ENCODE results near the gene CDK14. TPM values are rescaled to one million over a fixed set of nuclear protein-coding genes. Genes with fewer than 3 reads are reported as not detected.
A peak's percentile ranks its signal among the peaks of the same experiment; 100 is the strongest.
"Not testable (repeated sequence)": the region's sequence is repeated elsewhere in the genome, so short reads cannot be mapped to it uniquely, and the experiment has no call there.

The CDK14 gene
- total RNA-seq, 1 donor from 2014 or later: 77.9 TPM

DNA sequence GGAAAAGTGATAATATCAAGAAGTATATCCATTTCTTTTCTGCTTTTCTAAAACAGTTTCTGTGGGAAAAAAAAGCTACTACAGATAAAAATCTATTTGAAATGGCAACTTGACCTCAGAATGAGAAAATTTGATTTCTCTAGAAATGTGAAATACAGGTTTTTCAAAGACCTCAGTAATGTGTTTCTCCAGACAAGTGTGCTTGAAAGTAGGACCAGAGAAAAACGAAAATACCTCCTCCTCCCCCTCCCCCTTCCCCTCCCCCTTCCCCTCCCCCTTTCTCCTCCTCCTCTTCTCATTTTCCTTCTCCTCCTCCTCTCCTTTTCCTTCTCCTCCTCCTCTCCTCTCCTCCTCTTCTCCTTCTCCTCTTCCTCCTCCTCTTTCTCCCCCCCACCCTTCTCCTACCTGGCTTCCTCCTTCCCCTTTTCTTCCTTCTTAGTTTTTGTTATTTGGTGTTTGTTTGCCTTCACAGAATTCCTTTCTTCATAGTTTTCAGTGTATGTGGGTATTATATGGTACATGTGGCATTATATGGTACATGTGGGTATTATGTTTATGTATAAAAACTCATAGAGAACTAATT is 179.4 kb downstream of the CDK14 start:
- FAIRE-seq: no peak
- no peak for DNase-seq (ENCODE audit: low spot score in 2 of 2)

DNA sequence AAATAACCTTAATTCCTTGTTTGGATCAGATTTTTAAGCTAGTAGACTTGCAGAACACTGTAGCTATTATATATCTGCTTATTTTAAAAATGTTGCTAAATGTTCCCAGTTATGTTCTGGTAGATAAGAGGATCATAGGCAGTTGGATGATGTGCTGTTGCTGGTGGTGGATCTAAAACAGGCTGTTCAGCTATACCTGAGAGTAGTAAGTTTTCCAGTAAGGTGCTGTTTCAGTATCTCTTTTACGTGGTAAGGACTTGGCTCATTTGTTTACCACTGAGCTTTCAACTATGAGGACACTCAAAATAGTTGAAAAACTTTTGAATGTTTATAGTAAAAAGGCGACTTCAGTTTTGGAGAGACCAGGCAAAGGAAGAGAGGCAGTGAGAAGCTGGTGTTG is 180.9 kb downstream of the CDK14 start:
- FAIRE-seq (no peak), DNase-seq (ENCODE audit: low spot score in 2 of 2) (no peak)

DNA sequence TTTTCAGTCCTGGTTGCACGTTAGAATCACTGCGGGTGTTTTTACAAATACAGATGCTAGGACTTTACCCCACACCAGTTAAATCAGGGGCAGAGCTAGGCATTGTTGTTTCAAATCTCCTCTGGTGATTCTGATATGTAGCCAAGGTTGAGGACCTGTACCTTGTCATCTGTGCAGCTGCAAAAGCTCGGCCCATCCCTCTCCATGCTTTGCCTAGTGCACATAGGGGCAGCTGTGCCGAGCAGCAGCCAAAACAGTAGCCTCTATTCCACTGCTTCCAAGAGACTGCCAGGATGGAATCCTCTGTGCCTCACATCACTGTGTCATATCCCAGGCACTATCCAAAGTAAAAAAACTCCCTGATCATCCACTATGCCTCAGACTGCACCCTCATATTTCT is 181.3 kb downstream of the CDK14 start:
- FAIRE-seq: no peak
- no peak for DNase-seq (ENCODE audit: low spot score in 2 of 2)

DNA sequence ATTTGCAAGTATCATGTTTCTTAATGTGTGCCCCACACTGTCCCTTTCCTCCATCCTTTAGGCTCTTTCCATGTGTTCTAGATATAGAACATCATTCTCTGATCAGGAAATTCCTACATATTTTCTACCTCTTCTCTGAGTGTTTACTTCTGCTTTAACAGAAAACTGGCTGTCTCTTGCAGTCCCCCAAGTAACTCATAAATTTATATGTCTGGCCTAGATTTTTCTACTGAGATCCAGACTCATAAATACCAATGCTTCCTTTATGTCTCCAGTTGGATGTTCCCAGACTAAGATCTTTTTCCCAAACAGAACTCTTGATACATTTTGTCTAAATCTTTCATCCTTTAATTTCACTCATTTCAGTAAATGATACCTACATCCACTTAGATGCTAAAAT is 181.8 kb downstream of the CDK14 start:
- no peak for FAIRE-seq
- no peak for DNase-seq (ENCODE audit: low spot score in 2 of 2)

DNA sequence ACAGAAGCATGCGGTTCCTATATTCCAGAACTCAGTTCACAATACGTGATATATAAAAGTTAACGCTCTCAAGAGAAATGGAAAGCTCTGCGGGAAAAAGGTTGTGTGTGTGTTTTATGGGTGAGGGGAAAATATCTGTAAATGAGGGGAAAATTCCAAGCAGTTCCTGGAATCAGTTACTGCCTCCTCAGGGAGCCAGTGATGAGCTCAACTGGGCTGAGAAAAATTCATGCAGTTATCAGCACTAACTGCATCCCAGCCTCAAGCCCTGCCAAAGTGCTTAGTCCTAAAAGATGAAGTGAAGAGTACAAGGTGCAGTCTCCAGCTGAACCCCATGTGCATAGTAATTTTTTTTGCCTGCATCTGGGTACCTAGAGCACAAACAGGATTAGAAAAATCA is 191.9 kb downstream of the CDK14 start:
- FAIRE-seq (no peak), DNase-seq (ENCODE audit: low spot score in 2 of 2) (no peak)

DNA sequence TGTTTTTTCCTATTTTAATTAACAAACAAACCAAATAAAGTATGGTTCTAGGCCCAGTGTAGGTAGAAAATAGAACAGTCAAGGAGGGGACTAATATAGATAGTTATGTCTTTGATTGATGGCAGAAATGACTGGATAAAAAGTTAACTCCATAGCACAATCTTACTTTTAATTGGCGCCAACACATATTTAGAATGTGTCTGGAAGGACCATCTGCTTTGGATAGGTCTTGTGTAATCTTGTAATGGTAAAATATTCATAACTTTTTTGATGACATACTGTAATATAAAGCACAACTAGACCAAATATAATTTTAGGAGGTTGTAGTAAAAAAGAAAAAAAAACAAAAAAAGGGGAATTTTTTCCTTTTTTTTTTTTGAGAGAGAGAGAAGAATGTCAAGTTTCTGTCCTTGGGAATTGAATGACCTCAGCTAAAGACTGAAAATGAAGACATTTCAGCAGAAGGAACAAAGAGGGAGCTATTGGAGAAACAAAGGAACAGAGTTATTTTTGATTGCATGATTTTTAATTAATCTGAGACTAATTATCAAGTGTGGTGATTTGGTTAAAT is 193.7 kb downstream of the CDK14 start:
- DNase-seq (ENCODE audit: low spot score in 2 of 2): no peak
- no peak for FAIRE-seq

DNA sequence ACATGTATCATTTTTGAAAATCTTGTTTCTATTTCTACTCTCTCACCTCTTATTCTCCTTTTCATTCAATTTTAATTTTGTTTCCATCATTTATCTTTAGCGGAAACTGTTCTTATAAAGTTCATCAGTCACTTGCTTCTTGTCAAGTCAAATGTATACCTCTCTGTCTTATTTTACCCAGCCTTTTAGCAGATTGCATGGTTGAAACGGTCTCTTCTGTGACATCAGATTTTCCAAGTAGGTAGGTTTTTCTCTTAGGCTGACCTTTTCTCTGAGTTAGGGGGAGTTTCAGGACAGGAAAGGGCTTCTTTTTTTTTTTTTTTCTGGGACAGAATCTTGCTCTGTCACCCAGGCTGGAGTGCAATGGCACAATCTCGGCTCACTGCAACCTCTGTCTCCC is 195.5 kb downstream of the CDK14 start:
- FAIRE-seq (no peak), DNase-seq (ENCODE audit: low spot score in 2 of 2) (no peak)

DNA sequence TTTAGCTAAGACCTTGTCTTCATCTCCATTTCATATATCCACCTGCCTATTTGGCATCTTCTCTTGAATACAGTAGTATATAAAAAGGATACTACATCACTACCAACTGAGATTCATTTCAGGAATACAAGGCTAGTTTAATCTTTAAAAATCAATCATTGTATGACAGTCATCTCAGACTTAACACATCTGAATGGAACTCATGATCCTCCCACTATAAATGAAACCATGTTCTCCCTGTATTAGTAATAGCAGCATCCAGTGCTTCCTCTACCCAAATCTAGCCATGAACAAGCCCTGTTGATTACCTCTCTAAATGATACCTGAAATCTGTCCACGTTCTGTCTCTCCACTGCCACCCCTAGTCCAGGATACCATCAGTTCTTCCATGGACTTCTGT is 196.2 kb downstream of the CDK14 start:
- DNase-seq (ENCODE audit: low spot score in 2 of 2) (no peak), FAIRE-seq (no peak)

DNA sequence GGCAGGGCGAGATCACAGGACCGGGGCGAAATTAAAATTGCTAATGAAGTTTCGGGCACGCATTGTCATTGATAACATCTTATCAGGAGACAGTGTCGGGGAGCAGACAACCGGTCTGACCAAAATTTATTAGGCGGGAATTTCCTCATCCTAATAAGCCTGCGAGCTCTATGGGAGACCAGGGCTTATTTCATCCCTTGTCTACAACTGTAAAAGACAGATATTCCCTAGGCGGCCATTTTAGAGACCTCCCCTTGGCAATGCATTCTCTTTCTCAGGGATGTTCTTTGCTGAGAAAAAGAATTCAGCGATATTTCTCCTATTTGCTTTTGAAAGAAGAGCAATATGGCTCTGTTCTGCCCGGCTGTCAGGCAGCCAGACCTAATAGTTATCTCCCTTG is 198.1 kb downstream of the CDK14 start:
- not testable (repeated sequence) for DNase-seq (ENCODE audit: low spot score in 2 of 2); FAIRE-seq

DNA sequence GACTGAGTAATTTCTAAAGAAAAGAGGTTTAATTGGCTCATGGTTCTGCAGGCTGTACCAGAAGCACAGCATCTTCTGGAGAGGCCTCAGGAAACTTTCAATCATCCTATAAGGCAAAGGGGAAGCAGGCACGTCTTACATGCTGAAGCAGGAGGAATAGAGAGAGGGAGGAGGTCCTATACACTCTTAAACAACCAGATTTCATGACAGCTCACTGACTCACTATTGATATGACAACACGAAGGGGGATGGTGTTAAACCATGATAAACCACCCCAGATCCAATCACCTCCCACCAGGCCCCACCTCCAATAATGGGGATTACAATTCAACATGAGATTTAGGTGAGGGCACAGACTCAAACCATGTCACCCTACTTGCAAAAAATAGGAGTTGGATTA is 201.5 kb downstream of the CDK14 start:
- FAIRE-seq (no peak), DNase-seq (ENCODE audit: low spot score in 2 of 2) (no peak)

DNA sequence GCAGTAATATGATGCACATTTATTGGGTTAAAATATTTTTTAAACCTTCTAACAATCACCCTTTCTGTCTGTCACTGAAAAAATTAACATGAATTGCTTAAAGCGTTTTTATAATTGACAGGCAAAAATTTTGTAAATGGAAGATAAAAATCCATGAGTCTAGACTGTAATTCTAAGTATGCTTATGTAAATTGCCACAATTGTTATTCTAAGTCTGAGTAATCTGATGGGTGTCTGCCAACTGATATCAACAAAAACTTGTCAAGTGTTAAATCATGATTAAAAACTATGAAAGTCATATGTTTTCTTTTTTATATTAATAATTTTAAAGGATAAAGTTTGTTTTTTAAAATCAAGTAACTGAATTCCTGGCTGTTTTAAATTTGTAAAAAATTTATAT is 208.2 kb downstream of the CDK14 start:
- FAIRE-seq (peak; percentile 56), DNase-seq (ENCODE audit: low spot score in 2 of 2) (no peak)

DNA sequence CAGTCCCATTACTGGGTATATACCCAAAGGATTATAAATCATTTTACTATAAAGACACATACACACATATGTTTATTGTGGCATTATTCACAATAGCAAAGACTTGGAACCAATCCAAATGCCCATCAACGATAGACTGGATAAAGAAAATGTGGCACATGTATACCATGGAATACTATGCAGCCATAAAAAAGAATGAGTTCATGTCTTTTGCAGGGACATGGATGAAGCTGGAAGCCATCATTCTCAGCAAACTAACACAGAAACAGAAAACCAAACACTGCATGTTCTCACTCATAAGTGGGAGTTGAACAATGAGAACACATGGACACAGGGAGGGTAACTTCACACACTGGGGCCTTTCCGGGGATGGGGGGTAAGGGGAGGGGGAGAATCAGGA is 219.4 kb downstream of the CDK14 start:
- DNase-seq (ENCODE audit: low spot score in 2 of 2): not testable (repeated sequence)

DNA sequence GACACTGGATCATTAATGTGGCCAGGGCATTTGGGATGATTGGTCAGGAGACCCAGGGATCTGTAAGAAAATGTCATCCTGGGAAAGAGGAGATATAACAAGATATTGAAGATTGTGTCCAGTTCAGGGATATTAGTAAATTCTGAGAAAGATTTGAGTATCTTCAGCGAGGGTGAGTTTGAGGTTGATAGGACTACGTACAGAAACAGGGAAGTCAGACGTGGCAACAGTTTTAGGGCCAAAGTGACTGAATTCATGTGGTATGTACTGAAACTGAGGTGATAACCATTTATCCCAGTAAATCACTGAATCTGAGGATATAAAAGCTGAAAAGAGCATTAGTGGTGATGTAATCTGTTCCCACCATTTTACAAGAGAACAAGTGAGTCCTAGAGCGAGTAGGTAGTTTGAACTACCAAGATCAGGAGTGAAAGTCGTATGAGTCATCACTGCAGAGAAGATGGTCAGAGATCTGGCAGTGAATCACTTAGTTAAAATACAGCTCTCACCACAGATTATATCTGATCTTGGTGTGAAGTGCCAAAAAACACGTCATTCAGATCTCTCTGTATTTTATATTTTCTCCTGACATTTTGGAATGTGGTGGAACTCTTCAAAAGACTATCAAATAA is 220.5 kb downstream of the CDK14 start:
- DNase-seq (ENCODE audit: low spot score in 2 of 2): no peak
- FAIRE-seq: no peak

More for the DNA sequence above, 219.4 kb downstream of the CDK14 start:
- not testable (repeated sequence) for FAIRE-seq

DNA sequence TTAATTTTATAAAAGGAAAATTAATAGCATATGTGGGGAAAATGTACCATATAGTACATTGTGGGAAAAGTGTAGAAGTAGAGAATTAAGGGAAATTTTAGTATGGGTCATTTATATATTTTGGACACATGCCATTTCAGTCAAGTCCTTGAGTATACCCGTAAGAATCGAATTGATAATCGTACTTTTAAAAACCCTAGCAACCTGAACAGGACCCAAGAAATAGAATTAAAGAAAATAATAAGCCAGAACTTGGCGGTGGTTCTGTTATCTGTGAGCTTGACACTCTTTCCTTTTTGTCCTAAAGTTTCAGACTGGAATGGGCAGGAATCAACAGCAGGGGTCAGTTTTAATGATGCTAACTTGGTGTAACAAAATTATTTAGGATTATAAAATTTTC is 221.0 kb downstream of the CDK14 start:
- DNase-seq (ENCODE audit: low spot score in 2 of 2): no peak
- no peak for FAIRE-seq

DNA sequence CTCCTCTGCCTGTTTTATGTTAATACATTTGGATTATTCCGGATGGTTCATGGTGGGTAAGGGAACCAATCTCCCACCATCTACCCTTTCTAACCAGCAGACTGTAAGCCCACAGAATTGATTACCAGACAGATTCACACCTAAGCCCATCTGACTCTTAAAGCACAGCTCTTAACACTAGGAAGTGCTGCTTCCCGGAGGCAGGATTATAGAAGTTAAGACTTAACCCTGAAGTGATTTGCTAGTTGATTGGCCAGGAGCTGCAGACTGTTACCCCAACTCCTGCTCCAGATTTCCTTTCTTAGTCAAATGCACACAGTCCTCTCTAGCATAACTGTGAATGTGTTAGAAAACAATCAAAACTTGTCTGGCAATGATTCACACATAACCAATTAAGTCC is 221.7 kb downstream of the CDK14 start:
- DNase-seq (ENCODE audit: low spot score in 2 of 2) (no peak), FAIRE-seq (no peak)

DNA sequence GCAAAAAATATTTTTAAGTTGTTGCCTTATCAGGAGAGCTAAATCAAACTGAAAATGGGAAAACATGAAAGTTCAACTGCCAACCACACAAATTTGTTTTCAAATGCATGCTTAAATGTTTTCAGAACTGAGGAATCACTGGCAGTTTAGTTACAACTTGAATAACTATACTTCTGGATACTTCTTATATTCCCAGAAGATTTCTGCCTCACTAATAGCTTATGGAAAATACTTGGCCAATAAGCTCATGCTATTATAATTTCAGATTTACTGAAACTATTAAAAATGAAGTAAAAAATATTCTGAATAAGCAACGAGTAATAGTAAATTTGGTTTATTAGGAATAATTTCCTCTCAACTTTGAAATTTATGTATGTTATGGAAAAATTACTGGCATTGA is 222.2 kb downstream of the CDK14 start:
- DNase-seq (ENCODE audit: low spot score in 2 of 2) (no peak), FAIRE-seq (no peak)

DNA sequence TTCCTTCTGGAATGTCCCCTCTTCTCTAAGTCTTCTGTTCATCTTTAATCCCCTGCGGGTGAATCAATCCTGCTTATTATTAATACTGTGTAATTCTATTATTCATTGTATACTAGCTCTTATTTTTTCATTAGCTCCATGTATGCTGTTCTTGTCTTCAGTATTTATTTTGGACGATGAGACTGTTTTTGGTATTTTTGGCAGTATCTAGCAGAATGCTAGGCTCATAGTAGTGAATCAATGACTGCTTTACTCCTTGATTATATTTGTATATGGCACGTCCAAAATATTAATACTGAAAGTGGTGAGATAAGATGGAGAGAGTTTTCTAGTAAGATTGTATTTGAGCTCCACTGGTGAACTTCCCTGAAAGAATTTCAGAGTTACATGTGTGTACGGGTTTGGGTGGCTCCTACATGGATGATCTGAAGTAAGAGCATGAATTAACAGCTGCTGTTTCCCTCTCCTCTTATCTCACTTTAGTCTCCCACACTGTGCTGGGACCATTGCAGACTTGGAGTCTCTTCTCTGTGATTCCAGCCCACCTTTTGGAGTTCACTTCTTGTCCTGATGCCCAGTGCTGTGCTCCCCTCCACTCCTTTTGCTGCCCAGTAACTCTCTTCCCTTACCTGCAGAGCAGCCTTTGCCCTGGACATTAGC is 226.0 kb downstream of the CDK14 start:
- FAIRE-seq (no peak), DNase-seq (ENCODE audit: low spot score in 2 of 2) (no peak)

DNA sequence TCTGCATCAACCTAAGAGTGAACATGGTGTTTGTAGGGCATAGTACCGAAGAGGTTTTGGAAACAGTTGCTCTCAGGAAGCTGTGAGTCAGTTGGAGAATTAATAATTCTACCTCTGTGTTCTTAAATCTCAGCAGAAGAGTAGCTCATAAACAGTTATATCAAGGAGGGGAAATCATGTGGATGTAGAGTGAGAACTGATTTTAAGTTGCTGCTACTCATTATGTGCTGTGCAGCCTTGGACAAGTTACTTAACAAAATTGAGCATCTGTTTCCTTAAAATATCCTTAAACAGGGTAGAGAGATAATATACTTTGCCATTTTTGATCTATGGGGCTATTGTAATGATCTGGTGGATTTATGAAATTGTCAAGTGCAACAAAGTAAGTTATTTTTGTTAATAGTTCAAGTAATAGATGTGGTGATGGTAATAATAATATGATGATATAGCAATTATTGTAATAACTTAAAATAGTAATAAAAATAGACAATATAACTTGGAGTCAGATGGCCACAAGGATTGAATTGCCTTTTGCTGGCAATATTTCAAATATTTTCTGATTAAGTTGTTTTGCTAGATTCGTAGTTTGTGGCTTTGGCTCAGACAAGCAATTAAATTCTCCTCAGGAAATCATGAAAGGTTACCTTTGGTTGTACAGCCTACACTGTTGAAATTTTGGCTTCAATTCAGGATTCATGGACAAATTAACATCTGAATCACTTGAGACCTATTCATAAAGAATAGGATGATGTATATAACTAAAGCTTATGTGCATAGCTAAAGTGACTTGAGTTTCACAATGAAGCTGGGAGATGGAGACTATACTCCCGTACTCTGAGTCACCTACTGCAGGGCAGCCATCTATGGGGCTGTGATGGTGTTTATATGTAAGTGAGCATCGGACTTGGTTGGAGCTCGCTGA is 228.5 kb downstream of the CDK14 start:
- DNase-seq (ENCODE audit: low spot score in 2 of 2) (no peak), FAIRE-seq (no peak)

DNA sequence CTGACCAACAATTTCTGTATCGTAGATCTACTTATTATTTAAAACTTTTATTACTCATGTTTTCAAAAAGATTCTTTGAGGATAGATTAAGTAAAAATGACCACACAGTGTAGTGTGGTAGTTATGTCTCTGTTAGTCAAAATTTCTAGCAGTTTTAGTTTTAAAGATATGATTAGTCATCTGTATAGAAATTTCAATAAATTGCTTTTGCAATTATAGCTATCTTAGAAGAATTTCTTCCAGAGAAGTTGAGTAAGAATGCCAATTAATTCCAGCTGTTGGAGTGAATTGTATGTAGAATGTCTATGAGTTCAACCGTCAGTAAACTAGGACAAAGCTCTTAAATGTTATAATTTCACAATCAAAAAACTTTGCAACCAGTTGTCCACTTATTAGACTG is 229.7 kb downstream of the CDK14 start:
- no peak for FAIRE-seq
- DNase-seq (ENCODE audit: low spot score in 2 of 2): no peak

DNA sequence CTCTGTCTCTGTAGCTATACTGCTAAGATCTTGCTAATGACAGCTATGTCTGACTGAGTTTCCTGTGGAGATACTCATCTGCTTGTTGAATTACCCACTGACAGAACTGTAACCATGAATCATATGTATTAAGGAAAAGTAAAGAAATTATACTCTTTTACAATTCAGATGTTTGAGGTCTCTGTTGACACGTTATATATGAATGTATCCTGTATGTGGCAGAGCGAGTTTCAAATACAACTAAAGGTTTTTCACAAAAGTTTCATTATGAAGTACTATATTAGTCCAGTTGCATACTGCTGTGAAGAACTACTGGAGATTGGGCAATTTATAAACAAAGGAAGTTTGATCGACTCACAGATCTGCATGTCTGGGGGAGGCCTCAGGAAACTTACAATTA is 232.5 kb downstream of the CDK14 start:
- FAIRE-seq (no peak), DNase-seq (ENCODE audit: low spot score in 2 of 2) (no peak)

DNA sequence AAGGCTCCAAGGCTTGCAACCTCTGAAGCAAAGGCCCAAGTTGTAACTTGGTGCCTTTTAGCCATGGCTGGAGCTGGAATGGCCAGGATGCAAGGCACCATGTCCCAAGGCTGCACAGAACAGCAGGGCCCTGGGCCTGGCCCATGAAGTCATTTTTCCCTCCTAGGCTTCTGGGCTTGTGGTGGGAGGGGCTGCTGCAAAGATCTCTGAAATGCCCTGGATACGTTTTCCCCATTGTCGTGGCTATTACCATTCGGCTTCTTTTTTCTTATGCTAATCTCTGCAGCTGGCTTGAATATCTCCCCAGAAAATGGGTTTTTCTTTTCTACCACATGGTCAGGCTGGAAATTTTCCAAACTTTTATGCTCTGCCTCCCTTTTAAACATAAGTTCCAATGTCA is 234.2 kb downstream of the CDK14 start:
- FAIRE-seq: no peak
- DNase-seq (ENCODE audit: low spot score in 2 of 2): no peak
